Mesenchymal stem cell (in vitro differentiated cells and primary cell): Measurements from ENCODE around the gene PALM3.
"Not testable (repeated sequence)": the region's sequence is repeated elsewhere in the genome, so short reads cannot be mapped to it uniquely, and the experiment has no call there.

Source experiments
- DNase-seq: peaks from one replicate; pipeline ENCODE4 v3.0.0-alpha.2; 2013
- H2AFZ ChIP-seq: one replicate; pipeline ENCODE4 v1.6.1; 2013; ENCODE audit warnings: low read depth, mild to moderate bottlenecking, control low read depth, inconsistent platforms, low read length, moderate library complexity
- H2AK5ac ChIP-seq: 2 replicates; pipeline ENCODE4 v1.6.1; 2013; ENCODE audit warnings: low read length, moderate library complexity, mild to moderate bottlenecking, inconsistent platforms; ENCODE audit not compliant: severe bottlenecking
- H2BK120ac ChIP-seq: one replicate; pipeline ENCODE4 v1.6.1; 2013; ENCODE audit warnings: low read depth, mild to moderate bottlenecking, inconsistent platforms, low read length, moderate library complexity
- H2BK12ac ChIP-seq, 2 experiments: one replicate each; pipeline ENCODE4 v1.6.1; 2013; ENCODE audit warnings: inconsistent platforms in 2 of 2, low read length in 2 of 2, mild to moderate bottlenecking in 2 of 2, moderate library complexity in 2 of 2, control low read depth in 1 of 2
- H2BK15ac ChIP-seq: one replicate; pipeline ENCODE4 v1.6.1; 2013; ENCODE audit warnings: mild to moderate bottlenecking, low read depth, inconsistent platforms; ENCODE audit not compliant: poor library complexity, severe bottlenecking
- H2BK5ac ChIP-seq: 2 replicates; pipeline ENCODE4 v1.6.1; 2013; ENCODE audit warnings: low read depth, mild to moderate bottlenecking, low read length, control low read depth, inconsistent platforms; ENCODE audit not compliant: poor library complexity, severe bottlenecking
- H3K14ac ChIP-seq, 2 experiments: one replicate each; pipeline ENCODE4 v1.6.1; 2013; ENCODE audit warnings: inconsistent platforms in 2 of 2, low read length in 2 of 2, control low read depth in 1 of 2, mild to moderate bottlenecking in 1 of 2, moderate library complexity in 1 of 2
- H3K18ac ChIP-seq, 2 experiments: one replicate each; pipeline ENCODE4 v1.6.1; 2013; ENCODE audit warnings: inconsistent platforms in 2 of 2, low read length in 2 of 2, control low read depth in 1 of 2, low read depth in 1 of 2, mild to moderate bottlenecking in 1 of 2
- H3K23ac ChIP-seq, 2 experiments: one replicate each; pipeline ENCODE4 v1.6.1; 2013; ENCODE audit warnings: inconsistent platforms in 2 of 2, low read length in 2 of 2, mild to moderate bottlenecking in 2 of 2, moderate library complexity in 2 of 2, control low read depth in 1 of 2
- H3K27ac ChIP-seq: 2 replicates; pipeline ENCODE4 v1.5.1; 2013; ENCODE audit warnings: mild to moderate bottlenecking, moderate library complexity, low read length, control low read depth, inconsistent platforms; ENCODE audit not compliant: poor library complexity, severe bottlenecking
- H3K27me3 ChIP-seq, 2 experiments: 2 replicates each; pipeline versions ENCODE4 v1.6.1 to v1.7.0; 2013; ENCODE audit warnings: low read length in 2 of 2, mild to moderate bottlenecking in 2 of 2, moderate library complexity in 2 of 2, control low read depth in 1 of 2, inconsistent platforms in 1 of 2; ENCODE audit not compliant: control insufficient read depth in 1 of 2, insufficient read depth in 1 of 2
- H3K36me3 ChIP-seq, 2 experiments: 2 replicates each; pipeline versions ENCODE4 v1.6.1 to v1.7.0; 2013; ENCODE audit warnings: low read length in 2 of 2, control low read depth in 1 of 2, inconsistent platforms in 1 of 2, low read depth in 1 of 2, mild to moderate bottlenecking in 1 of 2; ENCODE audit not compliant: insufficient read depth in 2 of 2, control insufficient read depth in 1 of 2
- H3K4ac ChIP-seq, 2 experiments: one replicate each; pipeline ENCODE4 v1.6.1; 2013; ENCODE audit warnings: inconsistent platforms in 2 of 2, low read length in 2 of 2, mild to moderate bottlenecking in 2 of 2, moderate library complexity in 2 of 2, control low read depth in 1 of 2, low read depth in 1 of 2
- H3K4me1 ChIP-seq: 2 replicates; pipeline ENCODE4 v1.6.1; 2013; ENCODE audit warnings: low read depth, low read length, control low read depth; ENCODE audit not compliant: control insufficient read depth, insufficient read depth
- H3K4me2 ChIP-seq: 2 replicates; pipeline ENCODE4 v1.6.1; 2013; ENCODE audit warnings: low read length, mild to moderate bottlenecking, inconsistent platforms; ENCODE audit not compliant: poor library complexity, severe bottlenecking
- H3K4me3 ChIP-seq, 2 experiments: 2 replicates each; pipeline versions ENCODE4 v1.5.1 to v1.7.0; 2013; ENCODE audit warnings: low read length in 2 of 2, mild to moderate bottlenecking in 2 of 2, control low read depth in 1 of 2, low read depth in 1 of 2; ENCODE audit not compliant: insufficient read depth in 1 of 2
- H3K79me1 ChIP-seq: replicated peaks from 2 replicates; pipeline ENCODE4 v1.6.1; 2013; ENCODE audit warnings: mild to moderate bottlenecking, control low read depth, low read length, inconsistent platforms; ENCODE audit not compliant: poor library complexity, severe bottlenecking
- H3K9ac ChIP-seq: 2 replicates; pipeline ENCODE4 v1.7.0; 2013; ENCODE audit warnings: mild to moderate bottlenecking, low read length, moderate library complexity
- H3K9me3 ChIP-seq: 2 replicates; pipeline ENCODE4 v1.7.0; 2013; ENCODE audit warnings: mild to moderate bottlenecking, low read length; ENCODE audit not compliant: control insufficient read depth
- H4K8ac ChIP-seq: one replicate; pipeline ENCODE4 v1.6.1; 2013; ENCODE audit warnings: inconsistent platforms, mild to moderate bottlenecking, low read length, moderate library complexity
- H4K91ac ChIP-seq: one replicate; pipeline ENCODE4 v1.6.1; 2013; ENCODE audit warnings: mild to moderate bottlenecking, low read length, inconsistent platforms
- WGBS: methylation state at CpG from one replicate; pipeline ENCODE4 v1.1.7; 2013; ENCODE audit warnings: mixed read lengths; 5-methylcytosine and 5-hydroxymethylcytosine counted together

Gene PALM3

DNA sequence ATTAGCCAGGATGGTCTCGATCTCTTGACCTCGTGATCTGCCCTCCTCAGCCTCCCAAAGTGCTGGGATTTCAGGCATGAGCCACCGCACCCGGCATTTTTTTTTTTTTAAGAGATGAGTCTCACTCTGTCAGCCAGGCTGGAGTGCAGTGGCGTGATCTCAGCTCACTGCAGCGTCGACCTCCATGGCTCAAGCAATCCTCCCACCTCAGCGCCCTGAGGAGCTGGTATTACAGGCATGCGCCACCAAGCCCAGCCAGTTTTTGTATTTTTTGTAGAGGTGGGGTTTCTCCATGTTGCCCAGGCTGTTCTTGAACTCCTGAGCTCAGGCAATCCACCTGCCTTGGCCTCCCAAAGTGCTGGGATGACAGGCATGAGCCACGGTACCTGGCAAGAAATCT lies 14.0 kb downstream of the PALM3 start:
- H3K9me3 ChIP-seq, H3K9ac ChIP-seq, H2BK12ac ChIP-seq, H3K79me1 ChIP-seq, H3K27ac ChIP-seq, H3K27me3 ChIP-seq, H3K4me1 ChIP-seq, H3K14ac ChIP-seq, H3K18ac ChIP-seq, H3K23ac ChIP-seq, H2BK5ac ChIP-seq, H4K91ac ChIP-seq, H2BK120ac ChIP-seq, H3K4me3 ChIP-seq, DNase-seq, H3K4ac ChIP-seq, H2BK15ac ChIP-seq, H2AFZ ChIP-seq, H4K8ac ChIP-seq, H3K4me2 ChIP-seq, H2AK5ac ChIP-seq: not testable (repeated sequence)
- 97% methylated on average over 9 of the region's 10 CpGs for WGBS
- peaks cover 0 to 19% of the 10 kb centered on the region in 2 experiments for H3K36me3 ChIP-seq

- not testable (repeated sequence) for H2AFZ ChIP-seq, H4K8ac ChIP-seq, H3K4me2 ChIP-seq, H3K14ac ChIP-seq, H2BK15ac ChIP-seq, H3K79me1 ChIP-seq, H3K27ac ChIP-seq, H3K23ac ChIP-seq, H2AK5ac ChIP-seq, H2BK12ac ChIP-seq, H3K27me3 ChIP-seq, H3K4me1 ChIP-seq, H4K91ac ChIP-seq, H3K4ac ChIP-seq, H2BK120ac ChIP-seq, H2BK5ac ChIP-seq, H3K9me3 ChIP-seq
- peak; percentile 91 for DNase-seq
- H3K36me3 ChIP-seq = peaks cover 0 to 14% of the 10 kb centered on the region in 2 experiments
- peak overlapping the region; percentile 69 for H3K9ac ChIP-seq
- WGBS = 82% methylated on average over 18 of the region's 19 CpGs
- peak overlapping the region in 1 of 2 experiments; percentile 34 for H3K18ac ChIP-seq
- H3K4me3 ChIP-seq = peak overlapping the region in 1 of 2 experiments; percentile 45
Measured at GRCh38 chr19:14042659-14043608, 18.9 kb downstream of the PALM3 start.

GRCh38 chr19:14039181-14039580 lies 22.7 kb downstream of the PALM3 start:
- peaks cover 0 to 4% of the 10 kb centered on the region in 2 experiments for H3K27me3 ChIP-seq
- no peak overlapping the region for H4K8ac ChIP-seq
- no peak overlapping the region for H3K4ac ChIP-seq
- 94% methylated on average over 6 of the region's 7 CpGs for WGBS
- no peak overlapping the region for H3K9ac ChIP-seq
- H3K27ac ChIP-seq = no peak overlapping the region
- H3K4me2 ChIP-seq = no peak overlapping the region
- H2AFZ ChIP-seq = no peak overlapping the region
- H3K14ac ChIP-seq = no peak overlapping the region
- H2BK12ac ChIP-seq = no peak overlapping the region
- no peak overlapping the region for H3K23ac ChIP-seq
- no peak overlapping the region for H2AK5ac ChIP-seq
- no peaks in the 10 kb centered on the region for H3K9me3 ChIP-seq
- H4K91ac ChIP-seq = no peak overlapping the region
- no peak overlapping the region for H2BK5ac ChIP-seq
- H2BK15ac ChIP-seq = no peak overlapping the region
- no peak overlapping the region for H3K18ac ChIP-seq
- no peak for DNase-seq
- no peak overlapping the region for H2BK120ac ChIP-seq
- H3K4me1 ChIP-seq = no peaks in the 10 kb centered on the region
- no peaks in the 10 kb centered on the region for H3K79me1 ChIP-seq
- peaks cover 0 to 9% of the 10 kb centered on the region in 2 experiments for H3K36me3 ChIP-seq
- no peak overlapping the region for H3K4me3 ChIP-seq

- Histone ChIP-seq H3K23ac (no peak overlapping the region), H3K79me1 (no peaks in the 10 kb centered on the region), H3K18ac (no peak overlapping the region), H4K91ac (no peak overlapping the region), H3K36me3 (peaks cover 0 to 5% of the 10 kb centered on the region in 2 experiments), H3K27me3 (peaks cover 0 to 17% of the 10 kb centered on the region in 2 experiments), H2BK120ac (no peak overlapping the region), H2AK5ac (no peak overlapping the region), H3K4me2 (no peak overlapping the region), H4K8ac (no peak overlapping the region), H3K14ac (no peak overlapping the region), H2BK5ac (no peak overlapping the region), H3K4me1 (peaks cover 11% of the 10 kb centered on the region), H3K9ac (no peak overlapping the region), H3K27ac (no peak overlapping the region), H2BK15ac (no peak overlapping the region), H3K4ac (no peak overlapping the region), H3K4me3 (no peak overlapping the region), H2AFZ (no peak overlapping the region), H2BK12ac (no peak overlapping the region), H3K9me3 (no peaks in the 10 kb centered on the region)
- DNase-seq = no peak
- 79% methylated on average over 6 of the region's 7 CpGs for WGBS
Measured at GRCh38 chr19:14035706-14036105, 26.2 kb downstream of the PALM3 start.
